Smooth muscle cell (in vitro differentiated cells): ENCODE data around the gene CCDC97. TPM values are rescaled to one million over a fixed set of nuclear protein-coding genes. Genes with fewer than 3 reads are reported as not detected.

Experiments used
- DNase-seq: peaks from one replicate; lab custom pipeline; 2025; ENCODE audit not compliant: unreplicated experiment; lab: John Stamatoyannopoulos, UW
- H2AFZ ChIP-seq: fragments of 200-600 bp; sonication (generic); 2 replicates; pipeline ENCODE4 v1.6.0; 2016; ENCODE audit warnings: antibody characterized with exemption, low read depth, mild to moderate bottlenecking
- H3F3A ChIP-seq: fragments of 200-600 bp; sonication (generic); 2 replicates; pipeline ENCODE4 v1.6.0; 2017; ENCODE audit warnings: antibody characterized with exemption, low read depth
- H3K27ac ChIP-seq: fragments of 200-600 bp; sonication (generic); 2 replicates; pipeline ENCODE4 v1.5.1; 2016; ENCODE audit warnings: low read depth, mild to moderate bottlenecking
- H3K27me3 ChIP-seq: fragments of 200-600 bp; sonication (generic); 2 replicates; pipeline ENCODE4 v1.6.1; 2016; ENCODE audit warnings: low read depth, mild to moderate bottlenecking
- H3K36me3 ChIP-seq: fragments of 200-600 bp; sonication (generic); 2 replicates; pipeline ENCODE4 v1.5.1; 2016; ENCODE audit warnings: low read depth
- H3K4me1 ChIP-seq: fragments of 200-600 bp; sonication (generic); 2 replicates; pipeline ENCODE4 v1.5.1; 2016; ENCODE audit warnings: low read depth
- H3K4me2 ChIP-seq: fragments of 200-600 bp; sonication (generic); 2 replicates; pipeline ENCODE4 v1.6.0; 2016; ENCODE audit warnings: mild to moderate bottlenecking
- H3K4me3 ChIP-seq: fragments of 200-600 bp; sonication (generic); 2 replicates; pipeline ENCODE4 v1.5.1; 2016; ENCODE audit warnings: mild to moderate bottlenecking
- H3K79me2 ChIP-seq: fragments of 200-600 bp; sonication (generic); 2 replicates; pipeline ENCODE4 v1.6.0; 2016; ENCODE audit warnings: low read depth, mild to moderate bottlenecking
- H3K9ac ChIP-seq: fragments of 200-600 bp; sonication (generic); 2 replicates; pipeline ENCODE4 v1.6.0; 2016; ENCODE audit warnings: low read depth
- H3K9me3 ChIP-seq: fragments of 200-600 bp; sonication (generic); replicated peaks from 2 replicates; pipeline ENCODE4 v1.5.1; 2016; ENCODE audit warnings: low read depth
- H4K20me1 ChIP-seq: fragments of 200-600 bp; sonication (generic); 2 replicates; pipeline ENCODE4 v1.6.0; 2016; ENCODE audit warnings: low read depth
- WGBS: methylation state at CpG from one replicate; pipeline ENCODE4 v1.1.7; 2016; ENCODE audit warnings: low lambda C conversion rate; 5-methylcytosine and 5-hydroxymethylcytosine counted together
- polyA plus RNA-seq: library from polyadenylated mRNA; unstranded; fragments of >200 nt; fragmentation: Nextera tagmentation; extraction: Ambion mirVana; gene quantifications from 2 replicates; pipeline ENCODE4 v1.2.1, GENCODE V29; 2016
- total RNA-seq: library from RNA; depleted of rRNA; stranded (reverse); fragments of >200 nt; gene quantifications from 2 replicates; pipeline ENCODE4 v1.2.3, GENCODE V29; 2014
- TF ChIP-seq, protein P1 (sequence below): fragments of 200-600 bp; sonication (generic); IDR thresholded peaks from 2 replicates; pipeline ENCODE4 v1.5.1; 2017; ENCODE audit warnings: borderline replicate concordance, mild to moderate bottlenecking, antibody characterized with exemption; ENCODE audit not compliant: insufficient read depth, poor library complexity, severe bottlenecking

The CCDC97 gene
- total and polyA plus RNA-seq, 2 experiments from 2014 or later: 7.5 to 18.2 TPM

DNA sequence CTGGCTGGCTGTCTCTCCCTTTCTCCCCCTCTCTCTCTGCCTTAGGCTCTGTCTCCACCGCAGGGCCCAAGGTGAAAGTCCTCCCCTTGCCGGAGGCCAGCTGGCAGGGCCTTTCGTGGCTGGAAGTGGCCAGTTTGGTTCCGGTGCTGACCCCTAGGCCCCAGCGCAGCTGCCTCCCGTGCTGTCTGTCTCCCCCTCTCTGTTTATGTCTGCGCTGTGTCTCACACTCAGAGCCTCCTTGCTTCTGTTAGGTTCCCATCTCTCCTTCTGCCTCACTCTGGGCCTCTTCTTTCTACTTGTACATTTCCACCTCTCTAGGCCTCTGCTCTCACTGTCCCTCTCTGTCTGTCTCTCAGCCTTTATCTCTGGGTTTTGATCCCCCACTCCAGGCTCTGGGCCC lies 13.1 kb downstream of the CCDC97 start:
- Histone ChIP-seq H3K4me3 (no peak overlapping the region), H4K20me1 (peaks cover 13% of the 10 kb centered on the region)

DNA sequence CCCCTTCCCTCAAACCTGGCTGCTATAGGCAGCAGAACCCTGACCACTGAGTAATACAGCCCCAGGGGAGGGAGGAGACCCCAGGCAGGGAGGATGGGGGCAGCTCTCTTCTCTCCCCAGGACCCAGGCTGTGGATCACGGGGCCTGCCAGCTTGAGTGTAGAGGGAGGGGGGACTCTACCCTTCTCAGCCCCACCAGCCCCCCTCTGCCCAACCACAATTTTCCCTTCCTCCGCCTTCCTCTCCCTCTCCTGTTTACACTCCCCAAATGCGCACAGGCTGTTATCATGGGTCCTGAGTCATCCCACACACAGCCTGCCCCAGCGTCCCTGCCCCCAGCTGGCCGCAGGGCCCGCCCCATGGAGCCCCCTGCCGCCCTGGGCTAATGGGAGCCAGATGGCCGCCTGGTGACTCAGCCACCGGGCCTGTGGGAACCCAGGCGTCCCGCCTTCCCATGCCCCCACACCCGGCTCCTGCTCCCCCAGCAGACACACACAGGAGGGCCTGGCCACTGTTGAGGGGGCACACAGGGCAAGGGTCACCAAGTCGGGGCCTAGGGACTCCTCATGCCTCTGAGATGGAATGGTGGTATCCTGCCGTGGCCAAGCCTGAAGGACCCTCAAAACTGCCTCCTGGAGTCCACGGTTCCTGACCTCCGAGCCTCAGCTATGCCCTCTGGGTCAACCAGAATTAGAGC lies 13.6 kb downstream of the CCDC97 start:
- peaks cover 49% of the 10 kb centered on the region for H3F3A ChIP-seq
- peak overlapping the region; percentile 84 for H3K4me2 ChIP-seq
- peaks cover 41% of the 10 kb centered on the region for H3K4me1 ChIP-seq
- no peaks in the 10 kb centered on the region for H3K79me2 ChIP-seq
- peaks cover 13% of the 10 kb centered on the region for H4K20me1 ChIP-seq
- WGBS: 2% methylated on average over 14 of the region's 16 CpGs
- H3K27me3 ChIP-seq: no peaks in the 10 kb centered on the region
- no peak overlapping the region for H2AFZ ChIP-seq
- no peaks in the 10 kb centered on the region for H3K9me3 ChIP-seq
- DNase-seq: peak; percentile 74
- no peaks in the 10 kb centered on the region for H3K36me3 ChIP-seq
- H3K27ac ChIP-seq: peak overlapping the region; percentile 97
- peak overlapping the region; percentile 88 for H3K9ac ChIP-seq
- no peak overlapping the region for H3K4me3 ChIP-seq
- TF ChIP-seq, protein P1, sequence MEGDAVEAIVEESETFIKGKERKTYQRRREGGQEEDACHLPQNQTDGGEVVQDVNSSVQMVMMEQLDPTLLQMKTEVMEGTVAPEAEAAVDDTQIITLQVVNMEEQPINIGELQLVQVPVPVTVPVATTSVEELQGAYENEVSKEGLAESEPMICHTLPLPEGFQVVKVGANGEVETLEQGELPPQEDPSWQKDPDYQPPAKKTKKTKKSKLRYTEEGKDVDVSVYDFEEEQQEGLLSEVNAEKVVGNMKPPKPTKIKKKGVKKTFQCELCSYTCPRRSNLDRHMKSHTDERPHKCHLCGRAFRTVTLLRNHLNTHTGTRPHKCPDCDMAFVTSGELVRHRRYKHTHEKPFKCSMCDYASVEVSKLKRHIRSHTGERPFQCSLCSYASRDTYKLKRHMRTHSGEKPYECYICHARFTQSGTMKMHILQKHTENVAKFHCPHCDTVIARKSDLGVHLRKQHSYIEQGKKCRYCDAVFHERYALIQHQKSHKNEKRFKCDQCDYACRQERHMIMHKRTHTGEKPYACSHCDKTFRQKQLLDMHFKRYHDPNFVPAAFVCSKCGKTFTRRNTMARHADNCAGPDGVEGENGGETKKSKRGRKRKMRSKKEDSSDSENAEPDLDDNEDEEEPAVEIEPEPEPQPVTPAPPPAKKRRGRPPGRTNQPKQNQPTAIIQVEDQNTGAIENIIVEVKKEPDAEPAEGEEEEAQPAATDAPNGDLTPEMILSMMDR: no peak

More for the DNA sequence above, 13.1 kb downstream of the CCDC97 start:
- WGBS: 5% methylated on average over 7 of the region's 7 CpGs
- H3K27ac ChIP-seq: peak overlapping the region; percentile 97
- no peaks in the 10 kb centered on the region for H3K9me3 ChIP-seq
- TF ChIP-seq, protein P1: no peak
- peaks cover 44% of the 10 kb centered on the region for H3F3A ChIP-seq
- no peaks in the 10 kb centered on the region for H3K36me3 ChIP-seq
- H3K79me2 ChIP-seq: no peaks in the 10 kb centered on the region
- H3K4me2 ChIP-seq: peak overlapping the region; percentile 77
- peak overlapping the region; percentile 88 for H3K9ac ChIP-seq
- H3K4me1 ChIP-seq: peaks cover 41% of the 10 kb centered on the region
- H3K27me3 ChIP-seq: no peaks in the 10 kb centered on the region
- H2AFZ ChIP-seq: no peak overlapping the region
- no peak for DNase-seq

DNA sequence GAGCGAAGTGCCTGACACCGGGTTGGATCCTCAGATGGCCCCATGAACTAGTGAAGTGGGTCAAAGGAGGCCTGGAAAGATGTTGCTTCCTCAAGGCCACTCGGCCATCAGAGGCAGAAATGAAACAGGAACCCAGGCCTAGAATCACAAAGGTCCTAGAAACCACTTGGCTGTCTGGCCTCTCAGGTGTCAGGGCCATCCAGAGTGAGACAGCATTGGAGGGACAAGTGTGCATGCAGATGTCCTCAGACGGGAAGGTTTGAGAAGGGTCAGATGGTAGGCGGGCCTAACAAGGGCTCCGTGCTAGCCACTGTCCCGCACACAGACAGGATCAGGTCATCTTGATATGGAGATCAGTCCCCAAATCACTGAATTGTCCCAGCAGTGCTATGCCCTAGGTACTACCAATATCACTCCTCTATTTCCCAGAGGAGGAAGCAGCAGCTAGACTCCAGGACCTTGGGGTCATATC lies 14.3 kb downstream of the CCDC97 start:
- no peak overlapping the region for H3K4me3 ChIP-seq
- no peak for DNase-seq
- TF ChIP-seq, protein P1: no peak
- H4K20me1 ChIP-seq: peaks cover 7% of the 10 kb centered on the region
- no peaks in the 10 kb centered on the region for H3K36me3 ChIP-seq
- H3K9ac ChIP-seq: peak overlapping the region; percentile 88
- no peaks in the 10 kb centered on the region for H3K27me3 ChIP-seq
- peak overlapping the region; percentile 97 for H3K27ac ChIP-seq
- H3K79me2 ChIP-seq: no peaks in the 10 kb centered on the region
- 17% methylated on average over 7 of the region's 7 CpGs for WGBS
- H3K4me1 ChIP-seq: peaks cover 41% of the 10 kb centered on the region
- H3K9me3 ChIP-seq: no peaks in the 10 kb centered on the region
- H2AFZ ChIP-seq: no peak overlapping the region
- peak overlapping the region; percentile 84 for H3K4me2 ChIP-seq
- H3F3A ChIP-seq: peaks cover 54% of the 10 kb centered on the region
